ENCODE data around the gene POLR3E.
"Not testable (repeated sequence)": the region's sequence is repeated elsewhere in the genome, so short reads cannot be mapped to it uniquely, and the experiment has no call there.

Gene POLR3E

DNA sequence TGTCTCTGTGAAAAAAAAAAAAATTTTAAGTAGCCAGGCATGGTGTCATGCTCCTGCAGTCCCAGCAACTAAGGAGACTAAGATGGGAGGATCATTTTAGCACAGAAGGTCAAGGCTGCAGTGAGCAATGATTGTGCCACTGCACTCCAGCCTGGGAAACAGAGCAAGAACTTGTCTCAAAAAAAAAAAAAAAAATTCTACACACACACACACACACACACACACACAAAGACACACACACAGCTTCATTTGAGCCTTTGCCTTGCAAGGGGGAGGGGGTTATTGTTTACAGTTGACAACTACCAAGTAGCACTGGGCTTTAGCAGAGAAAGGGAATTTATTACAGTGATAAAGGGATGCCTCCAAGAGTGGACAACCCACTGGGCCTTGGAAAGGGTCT, 4.9 kb upstream of the POLR3E start:
- no peak for DNase-seq (ENCODE audit: low spot score)

GRCh38 chr16:22293137-22294106, 3.8 kb upstream of the POLR3E start:
- DNase-seq (ENCODE audit: low spot score): no peak

DNA sequence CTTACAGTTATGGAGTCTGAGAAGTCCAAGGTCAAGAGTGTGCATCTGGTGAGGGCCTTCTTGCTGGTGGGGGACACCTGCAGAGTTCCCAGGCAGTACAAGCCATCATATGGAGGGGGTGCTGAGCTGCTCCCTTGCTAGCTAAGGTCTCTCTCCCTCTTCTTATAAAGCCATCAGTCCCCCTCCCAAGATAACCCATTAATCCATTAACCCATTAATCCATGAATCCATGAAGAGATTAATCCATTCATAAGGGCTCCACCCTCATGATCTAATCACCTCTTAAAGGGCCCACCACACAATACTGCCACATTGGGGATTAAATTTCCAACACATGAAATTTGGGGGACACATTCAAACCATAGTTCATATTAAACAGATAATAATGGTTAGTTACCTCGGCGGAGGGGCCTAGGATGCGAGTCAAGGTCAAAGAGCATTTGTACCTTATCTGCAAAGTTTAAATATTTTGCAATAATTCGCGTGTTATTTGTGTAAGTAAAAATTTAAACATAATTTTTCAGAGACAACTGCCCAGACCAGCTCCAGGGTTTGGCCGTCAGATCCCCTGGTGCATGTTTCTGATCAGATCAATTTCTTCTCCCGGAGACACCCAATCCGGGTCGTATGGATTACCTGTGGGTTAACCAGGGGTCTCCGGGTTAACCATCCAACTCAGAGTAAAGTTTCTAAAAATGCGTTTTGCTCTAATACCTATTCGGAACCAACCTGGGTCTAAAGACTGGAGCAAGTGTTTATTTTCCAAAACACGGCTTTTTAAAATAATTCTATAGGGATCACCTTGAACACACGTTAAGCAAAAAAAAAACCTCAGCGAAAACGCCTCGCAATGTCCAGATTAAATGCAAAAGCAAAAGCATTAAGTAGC, 740 bp upstream of the POLR3E start:
- no peak for DNase-seq (ENCODE audit: low spot score)

GRCh38 chr16:22297871-22298733, 893 bp downstream of the POLR3E start:
- peak; percentile 79 for DNase-seq (ENCODE audit: low spot score)

DNA sequence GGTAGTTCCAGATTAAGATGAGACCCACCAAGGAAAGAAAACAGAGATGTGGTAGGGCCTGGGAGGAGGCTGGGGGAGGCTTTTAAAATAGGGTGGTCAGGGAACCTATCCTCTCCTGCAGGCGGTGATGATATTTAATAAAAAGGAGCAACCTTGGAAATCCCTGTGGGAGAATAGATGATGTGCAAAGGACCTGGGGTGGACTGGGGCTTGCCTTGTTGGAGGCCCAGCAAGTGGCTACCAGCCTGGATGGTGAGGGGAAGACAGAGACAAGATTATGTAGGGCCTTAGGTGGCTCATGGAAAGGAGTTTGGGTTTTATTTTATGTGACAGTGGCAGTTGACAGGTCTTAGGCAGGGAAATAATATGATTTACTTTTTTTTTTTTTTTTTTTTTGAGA, 1.8 kb downstream of the POLR3E start:
- no peak for DNase-seq (ENCODE audit: low spot score)

DNA sequence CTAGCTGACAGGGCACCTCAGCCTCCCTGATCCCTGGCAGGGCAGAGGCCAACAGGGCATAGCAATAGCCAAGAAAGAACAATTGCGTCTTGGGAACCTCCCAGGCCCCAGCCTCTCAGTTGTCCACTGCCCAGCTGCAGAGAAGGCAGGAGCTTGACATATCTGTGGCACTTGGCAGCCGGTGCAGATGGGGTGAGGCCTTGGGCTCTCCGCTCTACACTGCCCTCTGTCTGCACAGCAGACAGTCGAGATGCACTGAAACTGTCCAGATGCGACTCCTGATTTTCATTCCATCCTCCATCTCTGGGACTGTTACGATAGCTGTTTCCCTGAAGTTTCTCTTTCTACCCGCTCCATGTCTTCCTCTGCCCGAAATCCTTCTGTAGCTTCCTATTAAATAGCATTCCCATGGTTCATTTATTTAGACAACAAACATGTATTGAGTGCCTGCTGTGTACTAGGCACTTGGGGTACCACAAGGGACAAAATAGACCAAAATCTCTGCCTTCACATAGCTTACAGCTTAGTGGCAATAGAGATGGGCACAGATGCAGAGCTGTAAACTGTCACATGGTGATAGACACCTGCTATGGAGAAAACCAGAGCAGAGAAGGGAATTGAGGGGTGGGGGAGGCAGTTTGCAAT, 3.3 kb downstream of the POLR3E start:
- peak; percentile 60 for DNase-seq (ENCODE audit: low spot score)

DNA sequence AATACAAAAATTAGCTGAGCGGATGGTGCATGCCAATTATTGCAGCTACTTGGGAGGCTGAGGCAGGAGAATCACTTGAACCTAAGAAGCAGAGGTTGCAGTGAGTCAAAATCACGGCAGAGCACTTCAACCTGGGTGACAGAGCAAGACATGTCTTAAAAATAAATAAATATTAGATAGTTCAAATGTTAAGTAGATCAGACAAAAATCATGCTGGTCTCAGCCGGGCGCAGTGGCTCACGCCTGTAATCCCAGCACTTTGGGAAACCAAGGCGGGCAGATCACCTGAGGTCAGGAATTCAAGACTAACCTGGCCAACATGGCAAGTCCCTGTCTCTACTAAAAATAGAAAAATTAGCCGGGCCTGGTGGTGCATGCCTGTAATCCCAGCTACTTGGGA, 4.2 kb downstream of the POLR3E start:
- DNase-seq (ENCODE audit: low spot score): not testable (repeated sequence)

GRCh38 chr16:22302776-22303363, 5.7 kb downstream of the POLR3E start:
- no peak for DNase-seq (ENCODE audit: low spot score)

DNA sequence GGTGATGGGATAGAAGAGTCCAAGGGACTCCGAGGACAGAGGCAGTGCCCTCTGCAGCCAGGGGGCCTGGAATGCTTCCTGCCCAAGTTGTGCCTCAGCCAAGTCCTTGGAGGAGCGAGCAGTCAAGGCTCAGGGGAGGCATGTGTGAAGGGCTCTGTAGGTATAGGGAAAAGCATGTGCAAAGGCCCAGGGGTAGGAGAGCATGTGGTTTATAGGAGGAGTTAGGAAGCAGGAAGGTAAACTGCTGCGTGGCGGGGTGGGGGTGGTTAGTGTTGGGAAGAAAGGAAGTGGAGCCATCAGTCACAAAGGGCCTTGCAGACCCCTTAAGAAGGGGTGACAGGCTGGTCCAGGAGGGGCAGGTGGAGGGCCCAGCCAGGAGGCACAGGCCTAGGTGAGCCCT, 7.2 kb downstream of the POLR3E start:
- DNase-seq (ENCODE audit: low spot score): no peak

DNA sequence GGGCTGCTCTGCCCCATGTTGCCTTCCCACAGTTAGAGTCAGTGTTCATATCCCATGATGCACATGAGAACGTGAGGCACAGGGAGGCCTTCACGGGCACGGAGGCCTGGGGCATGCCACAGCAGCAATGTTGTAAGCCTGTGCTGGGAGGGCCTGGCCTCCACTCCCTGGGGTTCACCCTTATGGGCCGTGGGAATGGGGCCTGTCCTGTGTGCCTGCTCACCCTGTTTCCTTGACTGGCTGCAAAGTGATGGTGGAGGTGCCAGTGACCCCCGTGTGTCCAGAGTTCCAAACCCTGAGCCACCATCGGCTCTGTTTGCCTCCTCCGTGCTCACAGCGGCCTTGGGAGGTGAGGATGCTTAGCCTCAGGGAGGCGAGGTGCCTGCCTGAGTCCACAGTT, 9.6 kb downstream of the POLR3E start:
- DNase-seq (ENCODE audit: low spot score): no peak

- no peak for DNase-seq (ENCODE audit: low spot score)
Measured at GRCh38 chr16:22307838-22308237, 10.6 kb downstream of the POLR3E start.

GRCh38 chr16:22308824-22309520, 11.8 kb downstream of the POLR3E start:
- no peak for DNase-seq (ENCODE audit: low spot score)

DNA sequence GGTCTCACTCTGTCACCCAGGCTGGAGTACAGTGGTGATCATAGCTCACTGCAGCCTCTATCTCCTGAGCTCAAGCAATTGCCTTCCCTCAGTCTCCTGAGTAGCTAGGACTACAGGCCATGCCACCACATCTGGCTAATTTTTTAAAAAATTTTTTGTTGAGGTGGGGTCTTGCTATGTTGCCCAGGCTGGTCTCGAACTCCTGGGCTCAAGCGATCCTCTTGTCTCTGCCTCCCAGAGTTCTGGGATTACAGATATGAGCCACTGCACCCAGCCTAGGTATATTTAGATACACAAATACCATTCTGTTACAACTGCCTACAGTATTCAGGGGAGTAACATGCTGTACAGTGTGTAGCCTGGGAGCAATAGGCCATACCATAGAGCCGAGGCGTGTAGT, 14.3 kb downstream of the POLR3E start:
- no peak for DNase-seq (ENCODE audit: low spot score)

GRCh38 chr16:22312897-22313781, 15.9 kb downstream of the POLR3E start:
- no peak for DNase-seq (ENCODE audit: low spot score)

- peak; percentile 32 for DNase-seq (ENCODE audit: low spot score)
Measured at GRCh38 chr16:22313876-22314470, 16.8 kb downstream of the POLR3E start.

DNA sequence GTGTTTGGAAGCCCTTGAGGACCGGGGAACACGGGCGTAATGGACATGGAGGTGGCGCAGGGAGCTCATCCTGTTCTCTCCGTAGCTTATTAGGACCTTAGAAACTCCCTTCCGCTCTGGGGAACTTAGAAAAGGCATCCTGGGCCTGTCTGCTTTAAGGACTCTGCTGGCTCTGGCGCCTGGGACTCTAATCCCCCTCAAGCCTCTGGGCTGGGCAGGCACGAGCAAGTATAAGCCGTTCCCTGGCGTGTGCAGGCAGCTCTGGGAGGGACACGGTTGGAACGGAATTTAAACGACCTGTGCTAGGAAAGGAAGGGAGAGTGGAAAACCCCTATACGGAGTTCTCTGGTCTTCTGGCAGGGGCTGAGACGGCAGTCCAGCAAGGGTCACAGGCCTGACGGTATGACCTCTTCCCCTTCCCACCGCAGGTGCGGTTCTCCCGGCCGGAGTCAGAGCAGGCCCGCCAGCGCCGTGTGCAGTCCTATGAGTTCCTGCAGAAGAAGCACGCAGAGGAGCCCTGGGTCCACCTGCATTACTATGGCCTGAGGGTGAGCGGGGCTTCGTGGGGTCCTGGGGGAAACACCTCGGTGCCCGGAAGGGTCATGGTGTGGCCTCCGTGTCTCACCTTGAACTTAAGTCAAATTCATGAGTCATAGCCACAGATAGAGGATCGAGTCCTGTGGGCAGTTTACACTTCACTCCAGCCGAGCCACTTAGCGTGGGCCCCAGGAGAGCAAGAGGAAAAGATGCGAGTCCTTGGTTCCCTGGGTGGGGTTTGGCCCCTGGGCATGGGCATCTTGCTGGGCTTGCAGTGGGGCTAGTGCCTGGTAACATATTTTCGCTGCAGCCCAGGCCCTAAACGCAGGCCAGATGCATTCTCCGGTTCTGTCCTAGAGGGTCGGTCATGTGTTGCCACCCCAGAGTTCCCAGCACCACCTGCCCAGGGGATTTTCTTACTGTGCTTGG, 17.7 kb downstream of the POLR3E start:
- DNase-seq (ENCODE audit: low spot score): peak; percentile 47

DNA sequence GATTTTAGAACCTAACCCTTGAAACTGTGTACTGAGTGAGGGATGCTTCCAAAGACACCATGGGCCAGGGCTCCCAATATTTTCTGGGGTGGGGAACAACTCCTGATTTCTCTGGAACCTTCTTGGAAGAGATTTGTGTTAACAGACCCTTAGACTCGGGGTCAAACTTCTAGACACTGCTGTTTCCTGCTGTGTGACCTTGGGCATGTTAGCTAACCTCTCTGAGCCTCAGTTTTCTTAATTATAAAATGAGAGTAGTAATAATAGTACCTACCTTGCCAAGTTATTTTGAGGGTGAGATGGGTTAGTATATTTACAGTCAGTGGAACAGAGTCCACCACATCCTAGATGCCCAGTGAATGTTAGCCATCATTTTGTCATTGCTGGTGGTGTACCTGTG, 18.8 kb downstream of the POLR3E start:
- DNase-seq (ENCODE audit: low spot score): no peak

GRCh38 chr16:22316411-22316811, 19.2 kb downstream of the POLR3E start:
- peak; percentile 10 for DNase-seq (ENCODE audit: low spot score)
